Activated T-cell treated with anti-CD3 and anti-CD28 coated beads, Interleukin-2, amount 50 U/mL, for 72 hours (primary cell): ENCODE results near the gene SLC25A30. TPM values are rescaled to one million over a fixed set of nuclear protein-coding genes. Genes with fewer than 3 reads are reported as not detected.
A peak's percentile ranks its signal among the peaks of the same experiment; 100 is the strongest.

ENCODE experiments used
- ATAC-seq, 2 donors: fragments of 150-1000 bp; cut with Tn5 transposase; replicated peaks in 1 of 2; 2 replicates each; pipeline ENCODE4 v1.10.0; 2021; ENCODE audit warnings: moderate library complexity in 2 of 2, mild to moderate bottlenecking in 1 of 2
- DNase-seq, 2 donors: peaks; one replicate each; pipeline ENCODE4 v3.0.0; 2021 to 2022; ENCODE audit warnings: mixed read lengths in 1 of 2
- H3K27ac Mint-ChIP-seq: one replicate; pipeline ENCODE4 v1.8.0; 2022; ENCODE audit warnings: mild to moderate bottlenecking, moderate library complexity, mixed read lengths
- H3K27me3 Mint-ChIP-seq: one replicate; pipeline ENCODE4 v1.8.0; 2022; ENCODE audit warnings: low read depth, mixed read lengths
- H3K36me3 Mint-ChIP-seq, 2 donors: one replicate each; pipeline ENCODE4 v1.8.0; 2022; ENCODE audit warnings: mixed read lengths in 2 of 2, mild to moderate bottlenecking in 1 of 2; ENCODE audit not compliant: insufficient read depth in 2 of 2
- H3K4me1 Mint-ChIP-seq: one replicate; pipeline ENCODE4 v1.8.0; 2022; ENCODE audit warnings: low read depth, mixed read lengths
- H3K4me3 Mint-ChIP-seq, 2 donors: one replicate each; pipeline ENCODE4 v1.8.0; 2022; ENCODE audit warnings: mild to moderate bottlenecking in 2 of 2, mixed read lengths in 2 of 2, moderate library complexity in 2 of 2
- H3K9me3 Mint-ChIP-seq, 2 donors: one replicate each; pipeline ENCODE4 v1.8.0; 2022; ENCODE audit warnings: mixed read lengths in 2 of 2
- total RNA-seq, 2 donors: library from RNA; stranded (reverse); gene quantifications; one replicate each; pipeline ENCODE4 v1.2.3, GENCODE V29; 2022

Gene SLC25A30
- total RNA-seq, result 10 to 100 TPM; 17.9 to 19.8 TPM

- peak within 1 kb of the TSS; percentile 97 for H3K27ac Mint-ChIP-seq
- H3K4me1 Mint-ChIP-seq, result peaks cover 14% of the 10 kb centered on the region
- H3K4me3 Mint-ChIP-seq, result peak within 1 kb of the TSS; percentile 89 to 100
- ATAC-seq (peak; percentile 92 to 95), DNase-seq (peak; percentile 93 to 95)
- H3K36me3 Mint-ChIP-seq, result peaks cover 0 to 2% of the 10 kb centered on the region in 2 donors
- H3K9me3 Mint-ChIP-seq, result no peaks in the 10 kb centered on the region
- H3K27me3 Mint-ChIP-seq, result no peaks in the 10 kb centered on the region
These were observed at the start of gene SLC25A30 for GRCh38 chr13:45417790-45418534. SLC25A30 (minus strand) TSS chr13:45418373; CDS start chr13:45411425, 6,948 bp downstream.

- no peak for ATAC-seq
- peaks cover 69% of the 10 kb centered on the region for H3K4me1 Mint-ChIP-seq
These were observed 48.2 kb upstream of the SLC25A30 start for GRCh38 chr13:45466359-45466758.

GRCh38 chr13:45464687-45465453, 46.7 kb upstream of the SLC25A30 start, which contains the start of gene COG3:
COG3 (plus strand) TSS chr13:45464939; CDS start chr13:45465037, 98 bp downstream.
- DNase-seq (peak; percentile 97), ATAC-seq (peak; percentile 97 to 98)
- peaks cover 0 to 7% of the 10 kb centered on the region in 2 donors for H3K36me3 Mint-ChIP-seq
- H3K4me3 Mint-ChIP-seq, result peak within 1 kb of the TSS; percentile 93 to 98
- H3K9me3 Mint-ChIP-seq, result no peaks in the 10 kb centered on the region
- H3K27me3 Mint-ChIP-seq, result no peaks in the 10 kb centered on the region
- H3K27ac Mint-ChIP-seq, result peak within 1 kb of the TSS; percentile 97
- H3K4me1 Mint-ChIP-seq, result peaks cover 65% of the 10 kb centered on the region

More at GRCh38 chr13:45466359-45466758, 48.2 kb upstream of the SLC25A30 start:
- no peaks in the 10 kb centered on the region for H3K9me3 Mint-ChIP-seq
- H3K4me3 Mint-ChIP-seq, result peak overlapping the region; percentile 93 to 98
- H3K36me3 Mint-ChIP-seq, result peaks cover 2 to 8% of the 10 kb centered on the region in 2 donors
- no peak for DNase-seq
- H3K27ac Mint-ChIP-seq, result peak overlapping the region; percentile 97
- no peaks in the 10 kb centered on the region for H3K27me3 Mint-ChIP-seq

GRCh38 chr13:45464141-45464686, 46.0 kb upstream of the SLC25A30 start:
- H3K27ac Mint-ChIP-seq, result peak overlapping the region; percentile 97
- DNase-seq, result peak in 1 of 2 donors; percentile 7
- H3K27me3 Mint-ChIP-seq, result no peaks in the 10 kb centered on the region
- H3K4me3 Mint-ChIP-seq, result peak overlapping the region; percentile 93 to 98
- peaks cover 59% of the 10 kb centered on the region for H3K4me1 Mint-ChIP-seq
- H3K36me3 Mint-ChIP-seq, result peaks cover 2 to 12% of the 10 kb centered on the region in 2 donors
- no peak for ATAC-seq
- peaks cover 2 to 4% of the 10 kb centered on the region in 2 donors for H3K9me3 Mint-ChIP-seq

GRCh38 chr13:45456196-45456972, 38.2 kb upstream of the SLC25A30 start:
- Mint-ChIP-seq H3K4me1 (peaks cover 2% of the 10 kb centered on the region), H3K36me3 (peaks cover 14 to 17% of the 10 kb centered on the region in 2 donors), H3K9me3 (peaks cover 11 to 16% of the 10 kb centered on the region in 2 donors), H3K27me3 (no peaks in the 10 kb centered on the region), H3K27ac (no peak overlapping the region), H3K4me3 (no peak overlapping the region)
- ATAC-seq (no peak), DNase-seq (no peak)

GRCh38 chr13:45454204-45454603, 36.0 kb upstream of the SLC25A30 start:
- Mint-ChIP-seq H3K4me3 (no peak overlapping the region), H3K9me3 (peaks cover 8 to 14% of the 10 kb centered on the region in 2 donors), H3K27me3 (peaks cover under 1% of the 10 kb centered on the region), H3K4me1 (no peaks in the 10 kb centered on the region), H3K27ac (no peak overlapping the region), H3K36me3 (peaks cover 10 to 15% of the 10 kb centered on the region in 2 donors)
- no peak for DNase-seq
- ATAC-seq, result no peak

- Mint-ChIP-seq H3K4me3 (no peak overlapping the region), H3K27me3 (peaks cover 6% of the 10 kb centered on the region), H3K4me1 (no peaks in the 10 kb centered on the region), H3K36me3 (no peaks in the 10 kb centered on the region), H3K9me3 (peaks cover 0 to 3% of the 10 kb centered on the region in 2 donors), H3K27ac (no peak overlapping the region)
- no peak for DNase-seq
- no peak for ATAC-seq
These were observed 33.1 kb upstream of the SLC25A30 start for GRCh38 chr13:45451282-45451681.

GRCh38 chr13:45448965-45449559, 30.9 kb upstream of the SLC25A30 start:
- H3K9me3 Mint-ChIP-seq, result peaks cover 0 to 2% of the 10 kb centered on the region in 2 donors
- ATAC-seq (no peak), DNase-seq (no peak)
- no peaks in the 10 kb centered on the region for H3K4me1 Mint-ChIP-seq
- H3K36me3 Mint-ChIP-seq, result no peaks in the 10 kb centered on the region
- H3K27me3 Mint-ChIP-seq, result peaks cover 11% of the 10 kb centered on the region
- H3K27ac Mint-ChIP-seq, result no peak overlapping the region
- no peak overlapping the region for H3K4me3 Mint-ChIP-seq

- Mint-ChIP-seq H3K36me3 (no peaks in the 10 kb centered on the region), H3K27me3 (peaks cover 11% of the 10 kb centered on the region), H3K9me3 (no peaks in the 10 kb centered on the region), H3K4me3 (no peak overlapping the region), H3K27ac (no peak overlapping the region), H3K4me1 (peaks cover 3% of the 10 kb centered on the region)
- DNase-seq (no peak), ATAC-seq (no peak)
These were observed 29.0 kb upstream of the SLC25A30 start for GRCh38 chr13:45447050-45447661.

GRCh38 chr13:45446181-45446580, 28.0 kb upstream of the SLC25A30 start:
- Mint-ChIP-seq H3K4me3 (no peak overlapping the region), H3K9me3 (no peaks in the 10 kb centered on the region), H3K4me1 (peaks cover 11% of the 10 kb centered on the region), H3K27me3 (peaks cover 11% of the 10 kb centered on the region), H3K27ac (no peak overlapping the region), H3K36me3 (peaks cover 0 to 2% of the 10 kb centered on the region in 2 donors)
- ATAC-seq (peak in 1 of 2 donors; percentile 39), DNase-seq (no peak)

GRCh38 chr13:45445053-45445452, 26.9 kb upstream of the SLC25A30 start:
- peaks cover 15% of the 10 kb centered on the region for H3K4me1 Mint-ChIP-seq
- H3K9me3 Mint-ChIP-seq, result no peaks in the 10 kb centered on the region
- H3K4me3 Mint-ChIP-seq, result no peak overlapping the region
- H3K27me3 Mint-ChIP-seq, result peaks cover 11% of the 10 kb centered on the region
- peaks cover 0 to 2% of the 10 kb centered on the region in 2 donors for H3K36me3 Mint-ChIP-seq
- no peak for DNase-seq
- no peak overlapping the region for H3K27ac Mint-ChIP-seq
- no peak for ATAC-seq

GRCh38 chr13:45441633-45442032, 23.5 kb upstream of the SLC25A30 start:
- ATAC-seq (peak; percentile 84 to 89), DNase-seq (no peak)
- H3K27ac Mint-ChIP-seq, result no peak overlapping the region
- peaks cover 5% of the 10 kb centered on the region for H3K27me3 Mint-ChIP-seq
- no peaks in the 10 kb centered on the region for H3K9me3 Mint-ChIP-seq
- H3K4me3 Mint-ChIP-seq, result peak overlapping the region in 1 of 2 donors; percentile 23
- peaks cover 0 to 2% of the 10 kb centered on the region in 2 donors for H3K36me3 Mint-ChIP-seq
- H3K4me1 Mint-ChIP-seq, result peaks cover 15% of the 10 kb centered on the region
